ENCODE measurements around the gene PFKFB3.
"Not testable (repeated sequence)": the region's sequence is repeated elsewhere in the genome, so short reads cannot be mapped to it uniquely, and the experiment has no call there.

The PFKFB3 gene

GRCh38 chr10:6163364-6164270 lies 39.1 kb upstream of the PFKFB3 start:
- H3K4me3 ChIP-seq (ENCODE audit: low read depth, low read length) = peak overlapping the region; percentile 88

GRCh38 chr10:6164271-6165095 lies 38.2 kb upstream of the PFKFB3 start:
- peak overlapping the region; percentile 88 for H3K4me3 ChIP-seq (ENCODE audit: low read depth, low read length)
- no peak for TF ChIP-seq CTCF (IDR thresholded peaks at IDR 0.05; ENCODE audit: borderline replicate concordance, insufficient read depth, low read depth, low read length)

More at GRCh38 chr10:6163364-6164270, 39.1 kb upstream of the PFKFB3 start:
- no peak for TF ChIP-seq CTCF (IDR thresholded peaks at IDR 0.05; ENCODE audit: borderline replicate concordance, insufficient read depth, low read depth, low read length)

GRCh38 chr10:6165221-6165725 lies 37.5 kb upstream of the PFKFB3 start:
- no peak overlapping the region for H3K4me3 ChIP-seq (ENCODE audit: low read depth, low read length)
- TF ChIP-seq CTCF (IDR thresholded peaks at IDR 0.05; ENCODE audit: borderline replicate concordance, insufficient read depth, low read depth, low read length) = no peak

- H3K4me3 ChIP-seq (ENCODE audit: low read depth, low read length) = not testable (repeated sequence)
Measured at GRCh38 chr10:6165933-6166332, 36.8 kb upstream of the PFKFB3 start.

- H3K4me3 ChIP-seq (ENCODE audit: low read depth, low read length) = no peak overlapping the region
- TF ChIP-seq CTCF (IDR thresholded peaks at IDR 0.05; ENCODE audit: borderline replicate concordance, insufficient read depth, low read depth, low read length) = no peak
Measured at GRCh38 chr10:6167456-6167855, 35.3 kb upstream of the PFKFB3 start.

- no peak for TF ChIP-seq CTCF (IDR thresholded peaks at IDR 0.05; ENCODE audit: borderline replicate concordance, insufficient read depth, low read depth, low read length)
- no peak overlapping the region for H3K4me3 ChIP-seq (ENCODE audit: low read depth, low read length)
Measured at GRCh38 chr10:6168084-6168483, 34.6 kb upstream of the PFKFB3 start.

GRCh38 chr10:6170638-6171037 lies 32.1 kb upstream of the PFKFB3 start:
- no peak overlapping the region for H3K4me3 ChIP-seq (ENCODE audit: low read depth, low read length)
- no peak for TF ChIP-seq CTCF (IDR thresholded peaks at IDR 0.05; ENCODE audit: borderline replicate concordance, insufficient read depth, low read depth, low read length)
